NCI-H1694 (cell line): Measurements from ENCODE around the gene EHMT2.

Source experiments
- DNase-seq: peaks from one replicate; lab custom pipeline; 2025; lab: John Stamatoyannopoulos, UW

The EHMT2 gene

GRCh38 chr6:31888276-31889258, 8.9 kb downstream of the EHMT2 start:
- DNase-seq = no peak

- no peak for DNase-seq
These were observed 10.1 kb downstream of the EHMT2 start for GRCh38 chr6:31887173-31888007.

GRCh38 chr6:31886541-31886991, 10.9 kb downstream of the EHMT2 start:
- DNase-seq = no peak

- DNase-seq = no peak
These were observed 12.9 kb downstream of the EHMT2 start for GRCh38 chr6:31884528-31885035.

GRCh38 chr6:31883676-31884075, 13.8 kb downstream of the EHMT2 start:
- DNase-seq = no peak

GRCh38 chr6:31882344-31882743, 15.2 kb downstream of the EHMT2 start:
- DNase-seq = no peak

GRCh38 chr6:31881136-31881859, 16.2 kb downstream of the EHMT2 start:
- no peak for DNase-seq

- no peak for DNase-seq
These were observed 16.9 kb downstream of the EHMT2 start for GRCh38 chr6:31880616-31881015.

GRCh38 chr6:31879901-31880300, 17.6 kb downstream of the EHMT2 start:
- no peak for DNase-seq

GRCh38 chr6:31879143-31879542, 18.4 kb downstream of the EHMT2 start:
- no peak for DNase-seq

GRCh38 chr6:31878726-31879125, 18.8 kb downstream of the EHMT2 start, which contains the start of gene SLC44A4:
TSS of gene SLC44A4 (minus strand) at chr6:31878997. CDS start at chr6:31878980, 17 bp downstream.
- DNase-seq = no peak

- no peak for DNase-seq
These were observed 19.3 kb downstream of the EHMT2 start for GRCh38 chr6:31878222-31878621.

- no peak for DNase-seq
These were observed 19.8 kb downstream of the EHMT2 start for GRCh38 chr6:31877651-31878161.

GRCh38 chr6:31877125-31877650, 20.3 kb downstream of the EHMT2 start:
- DNase-seq = no peak

GRCh38 chr6:31876357-31876756, 21.1 kb downstream of the EHMT2 start:
- no peak for DNase-seq

- no peak for DNase-seq
These were observed 21.6 kb downstream of the EHMT2 start for GRCh38 chr6:31875877-31876276.

GRCh38 chr6:31874836-31875572, 22.5 kb downstream of the EHMT2 start:
- no peak for DNase-seq

GRCh38 chr6:31874084-31874670, 23.3 kb downstream of the EHMT2 start:
- no peak for DNase-seq

- no peak for DNase-seq
These were observed 26.3 kb downstream of the EHMT2 start for GRCh38 chr6:31871046-31871659.
